ENCODE measurements around the gene ZYX.
"Not testable (repeated sequence)": the region's sequence is repeated elsewhere in the genome, so short reads cannot be mapped to it uniquely, and the experiment has no call there.

ZYX gene

DNA sequence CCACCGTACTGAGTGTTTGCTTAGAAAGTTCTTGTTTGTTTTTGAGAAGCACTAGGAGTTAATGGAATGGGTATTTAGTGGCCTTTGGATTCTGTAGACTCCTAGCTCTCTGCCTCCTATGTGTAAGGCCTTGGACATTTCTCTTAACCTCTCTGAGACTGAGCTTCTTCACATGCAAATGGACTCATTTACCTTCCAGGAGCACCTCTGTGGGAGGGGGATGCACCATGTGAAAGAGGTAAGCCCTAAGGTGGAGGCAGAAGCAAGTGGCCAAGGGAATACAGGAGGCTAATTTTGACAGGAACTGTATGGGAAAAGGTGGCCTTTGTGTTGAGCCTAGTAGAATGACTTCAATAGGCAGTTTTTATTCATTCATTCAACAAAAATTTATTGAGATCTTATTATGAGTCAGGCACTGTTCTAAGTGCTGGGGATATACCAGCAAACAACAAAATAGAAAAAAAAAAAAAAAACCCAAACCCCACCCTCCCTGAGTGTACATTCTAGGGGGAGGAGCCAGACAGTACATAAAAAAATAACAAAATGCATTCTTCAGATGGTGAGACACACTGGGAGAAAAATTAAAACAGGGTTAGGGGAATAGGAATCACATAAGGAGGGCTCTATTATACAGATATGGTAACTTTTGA, 36.7 kb downstream of the ZYX start:
- no peak for DNase-seq (ENCODE audit: low read depth in 2 of 2)

GRCh38 chr7:143418681-143419458, 37.7 kb downstream of the ZYX start:
- no peak for DNase-seq (ENCODE audit: low read depth in 2 of 2)

GRCh38 chr7:143419880-143420279, 38.7 kb downstream of the ZYX start:
- DNase-seq (ENCODE audit: low read depth in 2 of 2) = no peak

DNA sequence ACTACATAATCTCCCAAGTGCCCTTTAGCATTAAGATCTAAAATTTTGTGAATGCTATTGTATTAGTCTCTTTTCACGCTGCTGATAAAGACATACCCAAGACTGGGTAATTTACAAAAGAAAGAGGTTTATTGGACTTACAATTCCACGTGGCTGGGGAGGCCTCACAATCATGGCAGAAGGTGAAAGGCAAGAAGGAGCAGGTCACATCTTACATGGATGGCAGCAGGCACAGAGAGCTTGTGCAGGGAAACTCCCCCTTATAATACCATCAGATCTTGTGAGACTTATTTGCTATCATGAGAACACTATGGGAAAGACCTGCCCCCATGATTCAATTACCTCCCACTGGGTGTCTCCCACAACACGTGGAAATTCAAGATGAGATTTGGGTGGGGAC, 39.5 kb downstream of the ZYX start:
- DNase-seq (ENCODE audit: low read depth in 2 of 2) = not testable (repeated sequence)

- no peak for DNase-seq (ENCODE audit: low read depth in 2 of 2)
These were observed 40.9 kb downstream of the ZYX start for GRCh38 chr7:143422033-143422432.

- not testable (repeated sequence) for DNase-seq (ENCODE audit: low read depth in 2 of 2)
These were observed 43.3 kb downstream of the ZYX start for GRCh38 chr7:143424476-143424875.

DNA sequence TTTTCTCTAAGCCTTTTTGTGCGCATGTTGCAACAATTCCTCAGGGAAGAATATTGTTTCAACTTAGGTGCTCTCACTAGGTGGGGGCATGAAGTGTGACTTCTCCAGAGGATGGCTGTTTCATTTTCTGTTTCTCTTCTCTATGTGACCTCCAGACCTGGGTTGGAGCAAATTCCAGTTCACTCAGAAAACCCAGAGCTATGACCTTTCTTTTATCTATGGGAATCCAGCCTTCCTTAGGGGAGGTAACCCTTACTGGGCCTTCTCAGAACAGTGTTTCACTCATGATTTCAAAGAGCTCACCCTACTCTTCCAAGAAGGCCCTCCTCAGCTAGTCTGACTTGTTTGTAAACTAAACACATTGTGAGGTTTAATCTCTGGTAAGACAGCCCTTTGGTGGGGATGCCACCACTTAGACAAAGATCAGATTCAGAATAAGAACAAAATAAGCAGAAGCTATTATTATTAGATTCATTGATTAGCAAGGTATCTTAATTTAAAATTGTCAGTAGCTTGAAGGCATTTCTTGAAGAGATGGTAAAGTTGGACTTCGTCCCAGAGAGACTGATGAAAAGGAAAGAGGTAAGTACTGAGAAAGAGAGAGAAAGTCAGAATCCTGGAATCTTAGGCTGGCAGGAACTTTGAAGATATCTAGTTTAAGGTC, 45.5 kb downstream of the ZYX start:
- no peak for DNase-seq (ENCODE audit: low read depth in 2 of 2)

DNA sequence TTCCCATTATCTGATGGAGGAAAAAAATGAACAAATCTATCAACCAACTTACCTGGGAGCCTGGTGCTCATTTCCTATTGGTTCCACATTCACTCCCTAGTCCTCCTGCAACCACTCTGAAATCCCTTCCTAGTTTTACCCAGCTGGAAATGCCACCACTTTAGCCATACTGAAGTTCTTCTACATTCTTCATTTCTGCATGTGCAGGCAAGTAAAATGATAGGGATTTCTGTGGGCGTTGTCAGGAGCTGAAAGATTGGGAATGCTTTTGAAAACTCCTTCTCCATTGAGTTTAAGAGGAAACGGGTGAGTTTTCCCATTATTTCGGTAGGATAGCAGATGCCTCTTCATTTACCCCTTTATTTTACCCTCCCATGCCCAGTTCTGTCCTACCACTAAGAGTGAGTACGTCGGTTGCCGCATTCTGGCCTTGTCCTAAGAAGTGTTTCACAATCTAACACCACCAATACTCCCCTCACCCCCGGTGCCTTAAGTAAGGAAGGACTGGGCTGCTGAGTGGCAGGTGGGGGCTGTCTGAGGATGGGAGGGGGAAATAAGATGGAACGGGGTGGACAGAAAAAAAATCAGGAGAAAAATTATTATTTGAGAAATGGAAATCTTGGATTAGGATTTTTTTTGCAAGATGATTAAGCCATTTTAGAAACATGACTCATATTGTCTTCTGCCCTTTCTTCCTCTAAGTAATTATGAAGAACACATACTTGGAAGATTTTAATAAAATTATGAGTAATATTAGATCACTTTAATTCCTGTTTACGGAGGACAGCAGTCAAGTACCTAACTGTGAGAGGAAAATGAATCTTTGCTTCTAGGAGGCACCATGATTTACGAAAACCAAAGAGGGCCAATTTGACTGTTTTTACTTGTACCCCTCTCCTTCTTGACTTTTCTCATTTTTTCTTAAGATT, 48.9 kb downstream of the ZYX start:
- no peak for DNase-seq (ENCODE audit: low read depth in 2 of 2)

DNA sequence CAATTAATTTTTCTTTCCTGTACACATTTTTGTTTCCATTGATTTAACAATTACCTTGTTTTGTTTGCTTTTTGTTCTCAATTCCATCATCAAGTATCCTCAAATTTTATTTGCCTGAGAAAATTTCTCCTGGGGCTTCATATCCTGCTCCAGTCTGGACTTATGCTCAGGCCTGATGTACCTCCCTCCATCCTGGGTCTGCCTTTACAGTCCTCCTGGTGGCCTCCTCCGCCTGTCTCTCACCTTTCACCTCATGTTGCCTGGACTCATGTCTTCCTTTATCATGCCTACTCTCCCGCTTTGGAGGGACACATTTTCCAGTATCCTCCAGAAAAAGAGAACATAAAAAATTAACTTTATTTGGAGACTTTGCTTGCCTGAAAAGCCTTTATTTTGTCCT, 50.0 kb downstream of the ZYX start:
- no peak for DNase-seq (ENCODE audit: low read depth in 2 of 2)

- no peak for DNase-seq (ENCODE audit: low read depth in 2 of 2)
These were observed 52.6 kb downstream of the ZYX start for GRCh38 chr7:143433759-143434158.

DNA sequence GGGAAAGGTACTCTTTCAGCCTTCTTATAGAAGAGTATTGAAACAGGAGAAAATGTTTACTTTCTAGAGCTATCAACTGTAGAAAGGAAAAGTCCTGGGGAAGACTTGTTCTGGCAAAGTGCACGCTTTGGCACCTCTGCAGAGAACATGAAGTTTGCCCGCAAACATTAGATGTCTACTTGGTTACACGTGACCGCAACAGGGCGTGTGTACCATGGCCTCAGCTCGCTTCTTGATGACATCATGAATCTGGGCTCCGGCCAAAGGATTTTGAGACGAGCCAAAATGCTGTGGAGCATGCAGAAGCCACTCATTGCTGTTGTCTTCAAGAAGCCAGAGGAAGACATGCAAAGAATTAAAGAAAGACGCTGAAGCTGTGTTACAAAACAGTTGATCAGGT, 53.5 kb downstream of the ZYX start:
- no peak for DNase-seq (ENCODE audit: low read depth in 2 of 2)

- DNase-seq (ENCODE audit: low read depth in 2 of 2) = no peak
These were observed 54.1 kb downstream of the ZYX start for GRCh38 chr7:143435266-143435665.

GRCh38 chr7:143436325-143436946, 55.3 kb downstream of the ZYX start:
- no peak for DNase-seq (ENCODE audit: low read depth in 2 of 2)

- DNase-seq (ENCODE audit: low read depth in 2 of 2) = no peak
These were observed 56.4 kb downstream of the ZYX start for GRCh38 chr7:143437578-143437977.

DNA sequence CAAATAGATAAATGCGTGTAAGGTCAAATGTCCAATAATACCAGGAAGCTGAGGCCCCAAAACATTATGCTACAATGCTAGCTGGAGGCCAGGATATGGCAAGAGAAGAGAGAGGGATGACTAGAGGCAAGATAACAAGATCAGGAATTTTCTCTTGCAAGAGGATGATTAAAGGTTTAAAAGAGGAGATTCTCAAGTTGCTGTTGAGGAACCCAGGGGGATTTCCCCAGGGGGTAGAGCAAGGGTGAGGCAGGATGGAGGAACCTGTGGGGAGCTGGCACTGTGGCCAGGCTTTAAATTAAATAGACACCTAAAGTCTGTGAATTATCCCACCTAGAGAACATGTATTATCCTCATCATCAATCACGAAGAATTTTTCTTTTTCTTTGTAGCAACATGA, 58.7 kb downstream of the ZYX start:
- DNase-seq (ENCODE audit: low read depth in 2 of 2) = no peak
